Measurements from ENCODE around the gene RMP24.
"Not testable (repeated sequence)": the region's sequence is repeated elsewhere in the genome, so short reads cannot be mapped to it uniquely, and the experiment has no call there.

Gene RMP24

DNA sequence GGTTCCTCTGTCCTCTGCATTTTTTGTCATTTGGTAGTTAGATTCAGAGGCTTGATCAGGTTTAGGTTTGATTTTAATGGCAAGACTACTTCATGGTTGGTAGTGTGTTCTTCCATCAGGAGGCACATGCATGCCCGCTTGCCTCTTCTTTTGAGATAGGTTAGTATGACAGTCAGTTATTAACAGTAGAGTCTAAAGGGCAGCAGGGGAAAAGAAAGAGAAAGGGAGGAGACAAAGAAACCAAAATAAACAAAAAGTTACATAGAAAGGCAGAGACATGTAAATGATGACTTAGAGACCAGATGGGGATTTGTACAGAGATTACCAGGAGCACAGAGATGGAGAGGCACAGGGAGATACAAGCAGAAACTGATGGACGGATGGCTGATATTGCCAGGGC, 10.2 kb upstream of the RMP24 start:
- TF ChIP-seq, protein P1, sequence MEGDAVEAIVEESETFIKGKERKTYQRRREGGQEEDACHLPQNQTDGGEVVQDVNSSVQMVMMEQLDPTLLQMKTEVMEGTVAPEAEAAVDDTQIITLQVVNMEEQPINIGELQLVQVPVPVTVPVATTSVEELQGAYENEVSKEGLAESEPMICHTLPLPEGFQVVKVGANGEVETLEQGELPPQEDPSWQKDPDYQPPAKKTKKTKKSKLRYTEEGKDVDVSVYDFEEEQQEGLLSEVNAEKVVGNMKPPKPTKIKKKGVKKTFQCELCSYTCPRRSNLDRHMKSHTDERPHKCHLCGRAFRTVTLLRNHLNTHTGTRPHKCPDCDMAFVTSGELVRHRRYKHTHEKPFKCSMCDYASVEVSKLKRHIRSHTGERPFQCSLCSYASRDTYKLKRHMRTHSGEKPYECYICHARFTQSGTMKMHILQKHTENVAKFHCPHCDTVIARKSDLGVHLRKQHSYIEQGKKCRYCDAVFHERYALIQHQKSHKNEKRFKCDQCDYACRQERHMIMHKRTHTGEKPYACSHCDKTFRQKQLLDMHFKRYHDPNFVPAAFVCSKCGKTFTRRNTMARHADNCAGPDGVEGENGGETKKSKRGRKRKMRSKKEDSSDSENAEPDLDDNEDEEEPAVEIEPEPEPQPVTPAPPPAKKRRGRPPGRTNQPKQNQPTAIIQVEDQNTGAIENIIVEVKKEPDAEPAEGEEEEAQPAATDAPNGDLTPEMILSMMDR (IDR thresholded peaks at IDR 0.05; ENCODE audit: insufficient read depth, missing control alignments), result no peak
- no peak for FAIRE-seq
- DNase-seq (ENCODE audit: insufficient read length, low spot score), result no peak

DNA sequence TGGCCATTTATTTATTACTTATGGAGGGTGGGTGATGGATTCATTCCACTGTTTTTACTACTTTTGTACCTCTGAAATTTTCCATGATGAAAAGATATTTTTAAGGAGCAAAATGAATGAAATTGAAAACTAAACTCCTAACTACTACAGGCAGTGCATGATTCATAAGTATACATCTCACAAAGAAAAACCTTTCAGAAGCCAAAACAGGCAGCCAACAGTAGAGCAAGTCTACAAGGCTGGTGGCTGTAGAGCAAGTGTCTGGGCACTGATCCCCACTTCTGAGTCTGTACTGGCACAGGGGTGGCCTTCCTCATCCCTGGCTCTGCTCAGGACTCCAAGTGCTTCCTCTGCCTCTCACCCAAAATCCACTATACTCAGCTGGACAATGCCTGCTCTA, 8.2 kb upstream of the RMP24 start:
- FAIRE-seq (no peak), DNase-seq (ENCODE audit: insufficient read length, low spot score) (no peak)
- TF ChIP-seq, protein P1 (IDR thresholded peaks at IDR 0.05; ENCODE audit: insufficient read depth, missing control alignments), result no peak

DNA sequence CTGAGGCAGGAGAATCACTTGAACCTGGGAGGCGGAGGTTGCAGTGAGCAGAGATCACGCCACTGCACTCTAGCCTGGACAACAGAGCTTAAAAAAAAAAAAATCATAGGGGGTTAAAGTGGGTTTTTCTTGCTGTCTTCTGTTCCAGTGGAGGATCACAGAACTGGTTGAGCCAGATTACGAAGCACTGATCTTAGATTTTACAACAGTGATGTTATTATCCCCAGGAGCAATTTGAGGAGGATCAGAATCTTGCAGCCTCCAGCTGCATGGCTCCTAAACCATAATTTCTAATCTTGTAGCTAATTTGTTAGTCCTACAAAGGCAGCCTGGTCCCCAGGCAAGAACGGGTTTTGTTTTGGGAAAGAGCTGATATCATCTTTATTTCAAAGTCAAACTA, 4.6 kb upstream of the RMP24 start:
- FAIRE-seq, result peak; percentile 84
- not testable (repeated sequence) for DNase-seq (ENCODE audit: insufficient read length, low spot score)

DNA sequence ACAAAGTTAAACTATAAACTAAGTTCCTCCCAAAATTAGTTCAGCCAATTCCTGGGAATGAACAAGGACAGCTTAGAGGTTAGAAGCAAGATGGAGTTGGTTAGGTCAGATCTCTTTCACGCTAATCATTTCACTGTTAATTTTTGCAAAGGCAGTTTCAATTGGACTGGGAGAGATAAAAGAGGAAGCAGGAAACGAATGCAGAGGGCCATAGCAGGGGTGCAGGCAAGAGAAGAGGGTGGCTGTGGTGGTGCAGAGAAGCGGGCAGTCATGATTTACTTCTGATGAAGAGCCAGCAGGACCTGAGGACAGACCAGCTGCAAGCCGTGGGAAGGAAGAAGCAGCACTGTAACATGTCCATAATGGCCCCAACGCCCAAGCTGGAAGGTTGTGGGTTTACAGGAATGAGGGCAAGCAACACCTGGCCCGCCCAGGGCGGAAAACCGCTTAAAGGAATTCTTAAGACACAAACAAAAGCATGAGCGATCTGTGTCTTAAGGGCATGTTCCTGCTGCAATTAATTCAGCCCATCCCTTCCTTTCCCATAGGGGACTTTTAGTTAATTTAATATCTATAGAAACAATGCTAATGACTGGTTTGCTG, 4.1 kb upstream of the RMP24 start:
- DNase-seq (ENCODE audit: insufficient read length, low spot score) (no peak), FAIRE-seq (no peak)
- TF ChIP-seq, protein P1 (IDR thresholded peaks at IDR 0.05; ENCODE audit: insufficient read depth, missing control alignments), result no peak

DNA sequence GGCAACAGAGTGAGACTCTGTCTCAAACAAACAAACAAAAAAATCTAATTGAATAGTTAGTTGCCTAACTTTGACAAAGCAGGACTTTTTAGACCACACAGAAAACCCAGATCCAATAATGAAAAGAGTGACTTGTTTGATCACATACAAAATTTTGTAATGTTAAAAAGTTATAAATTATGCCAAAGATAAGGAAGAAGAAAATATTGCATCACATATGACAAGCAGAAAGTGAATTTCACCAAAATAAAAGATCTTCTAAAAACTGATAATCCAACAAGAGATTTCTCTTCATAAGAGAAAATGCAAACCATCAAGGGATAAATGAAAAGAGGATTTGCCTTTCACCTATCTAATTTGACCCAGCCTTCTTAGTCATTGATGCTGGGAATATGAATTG, 2.8 kb upstream of the RMP24 start:
- FAIRE-seq, result no peak
- TF ChIP-seq, protein P1 (IDR thresholded peaks at IDR 0.05; ENCODE audit: insufficient read depth, missing control alignments), result no peak
- no peak for DNase-seq (ENCODE audit: insufficient read length, low spot score)

DNA sequence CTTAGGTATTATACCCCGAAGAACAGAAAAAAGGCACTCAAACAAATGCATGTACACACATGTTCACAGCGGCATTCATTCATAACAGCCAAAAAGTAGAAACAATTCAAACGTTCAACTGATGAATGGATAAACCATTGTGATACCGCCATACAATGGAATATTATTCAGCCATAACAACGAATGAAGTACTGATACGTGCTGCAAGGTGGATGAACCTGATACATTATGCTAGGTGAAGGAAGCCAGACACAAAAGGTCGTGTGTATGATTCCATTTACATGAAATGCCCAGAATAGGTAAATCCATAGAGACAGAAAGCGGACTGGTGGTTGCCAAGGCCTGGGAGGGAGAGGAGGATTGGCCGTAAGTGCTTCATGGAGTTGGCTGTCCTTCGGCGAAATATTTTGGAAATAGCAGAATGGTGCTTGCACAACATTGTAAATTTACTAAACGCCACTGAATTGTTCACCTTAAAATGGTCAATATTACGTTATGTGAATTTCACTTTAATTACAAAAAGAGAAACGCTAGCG, 750 bp upstream of the RMP24 start:
- no peak for DNase-seq (ENCODE audit: insufficient read length, low spot score)
- FAIRE-seq, result peak; percentile 92

DNA sequence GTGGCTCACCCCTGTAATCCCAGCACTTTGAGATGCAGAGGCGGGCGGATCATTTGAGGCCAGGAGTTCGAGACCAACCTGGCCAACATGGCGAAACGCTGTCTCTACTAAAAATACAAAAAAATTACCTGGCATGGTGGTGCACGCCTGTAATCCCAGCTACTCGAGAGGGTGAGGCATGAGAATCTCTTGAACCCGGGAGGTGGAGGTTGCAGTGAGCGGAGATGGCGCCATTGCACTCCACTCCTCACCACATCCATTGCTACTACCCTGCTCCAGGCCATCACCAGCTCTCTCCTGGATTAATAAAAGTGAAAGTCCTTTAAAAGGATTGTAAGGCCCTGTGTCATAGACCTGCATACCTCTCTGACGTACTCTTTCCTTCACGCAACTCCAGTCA, 1.2 kb downstream of the RMP24 start:
- DNase-seq (ENCODE audit: insufficient read length, low spot score), result no peak
- TF ChIP-seq, protein P1 (IDR thresholded peaks at IDR 0.05; ENCODE audit: insufficient read depth, missing control alignments), result no peak
- FAIRE-seq, result no peak

More for the DNA sequence above, 750 bp upstream of the RMP24 start:
- TF ChIP-seq, protein P1 (IDR thresholded peaks at IDR 0.05; ENCODE audit: insufficient read depth, missing control alignments), result no peak
